Bronchus fibroblast of lung (primary cell): ENCODE data around the gene EIF4EBP2. TPM values are rescaled to one million over a fixed set of nuclear protein-coding genes. Genes with fewer than 3 reads are reported as not detected.

Experiments used
- total RNA-seq: library from RNA; depleted of rRNA; stranded (reverse); fragments of >200 nt; gene quantifications from 2 replicates; pipeline ENCODE4 v1.2.3, GENCODE V29; 2015

Gene EIF4EBP2, protein sequence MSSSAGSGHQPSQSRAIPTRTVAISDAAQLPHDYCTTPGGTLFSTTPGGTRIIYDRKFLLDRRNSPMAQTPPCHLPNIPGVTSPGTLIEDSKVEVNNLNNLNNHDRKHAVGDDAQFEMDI
- total RNA-seq: 15.9 and 17.3 TPM in 2 replicates

DNA sequence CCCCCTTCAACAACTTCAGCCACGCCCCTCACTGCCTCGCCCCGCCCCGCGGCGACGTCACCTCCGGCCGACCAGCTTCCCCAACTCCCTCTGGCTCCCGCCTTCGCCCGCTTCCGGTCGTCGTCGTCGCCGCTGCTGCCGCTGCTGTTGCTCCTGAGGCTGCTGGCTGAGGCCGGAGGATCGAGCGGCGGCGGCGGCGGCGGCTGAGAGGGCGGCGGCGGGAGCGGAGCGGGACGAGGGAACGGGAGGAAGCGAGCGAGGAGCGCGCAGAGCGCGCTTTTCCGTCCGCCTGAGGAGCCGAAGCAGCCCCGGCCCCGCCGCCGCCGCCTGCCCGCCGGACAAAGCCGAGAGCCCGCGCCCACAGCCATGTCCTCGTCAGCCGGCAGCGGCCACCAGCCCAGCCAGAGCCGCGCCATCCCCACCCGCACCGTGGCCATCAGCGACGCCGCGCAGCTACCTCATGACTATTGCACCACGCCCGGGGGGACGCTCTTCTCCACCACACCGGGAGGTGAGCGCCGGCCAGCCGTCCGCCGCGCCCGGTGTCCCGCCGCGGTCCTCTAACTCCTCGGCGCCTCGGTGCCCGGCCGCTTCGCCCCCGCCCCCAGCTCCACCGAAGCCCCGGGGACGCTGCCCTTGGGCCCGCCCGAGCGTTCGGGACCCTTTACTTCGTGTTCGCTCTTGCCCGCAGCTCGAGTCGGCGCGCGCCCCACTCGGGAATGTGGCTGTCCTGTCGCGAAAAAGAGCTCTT lies at the start of gene EIF4EBP2:
TSS of gene EIF4EBP2 (plus strand) at position 110 of the 751 bp plus-strand sequence. CDS start at position 367, 257 bp downstream.

GRCh38 chr10:70441161-70441894 lies 37.4 kb downstream of the EIF4EBP2 start, which contains the start of gene NODAL:
NODAL (minus strand) TSS chr10:70441681; CDS start chr10:70441667, 14 bp downstream.

Other genes starting within 250 kb of the EIF4EBP2 start
- 67.8 and 76.2 TPM in 2 replicates for gene SAR1A, start 233.6 kb upstream of the EIF4EBP2 start, total RNA-seq
- 146 and 167 TPM in 2 replicates for gene PPA1, start 170.7 kb upstream of the EIF4EBP2 start, total RNA-seq
- not detected in 2 replicates for gene NPFFR1, start 120.1 kb upstream of the EIF4EBP2 start, total RNA-seq
- gene LRRC20, start 21.5 kb upstream of the EIF4EBP2 start, total RNA-seq: 22.4 and 31.5 TPM in 2 replicates
- not detected in 2 replicates for gene NODAL, start 37.5 kb downstream of the EIF4EBP2 start, total RNA-seq
- 1.3 and 1.5 TPM in 2 replicates for gene PALD1, start 74.6 kb downstream of the EIF4EBP2 start, total RNA-seq
- not detected in 2 replicates for gene PRF1, start 198.6 kb downstream of the EIF4EBP2 start, total RNA-seq